Esophagus squamous epithelium (tissue), 5 donors: ENCODE data around the gene CEP44. TPM values are rescaled to one million over a fixed set of nuclear protein-coding genes. Genes with fewer than 3 reads are reported as not detected.
"Not testable (repeated sequence)": the region's sequence is repeated elsewhere in the genome, so short reads cannot be mapped to it uniquely, and the experiment has no call there.

Experiments
- DNase-seq: peaks from one replicate; lab custom pipeline; 2025; lab: John Stamatoyannopoulos, UW
- H3K27ac ChIP-seq, 4 donors: fragments of 200-600 bp; sonication (generic); one replicate each; pipeline ENCODE4 v1.5.1; 2016 to 2019; ENCODE audit warnings: mild to moderate bottlenecking in 1 of 4
- H3K27me3 ChIP-seq, 4 donors: fragments of 200-600 bp; sonication (generic); 1 replicate in 3 of 4; 2 replicates in 1 of 4; pipeline versions ENCODE4 v1.5.1 to v1.6.0; 2017 to 2021; ENCODE audit warnings: antibody characterized with exemption in 1 of 4
- H3K36me3 ChIP-seq, 3 donors: fragments of 200-600 bp; sonication (generic); one replicate each; pipeline ENCODE4 v1.5.1; 2016 to 2019
- H3K4me1 ChIP-seq, 3 donors: fragments of 200-600 bp; sonication (generic); one replicate each; pipeline ENCODE4 v1.5.1; 2017 to 2019
- H3K4me3 ChIP-seq, 4 donors: fragments of 200-600 bp; sonication (generic); 1 replicate in 3 of 4; 2 replicates in 1 of 4; pipeline ENCODE4 v1.5.1; 2016 to 2019; ENCODE audit warnings: mild to moderate bottlenecking in 2 of 4, moderate library complexity in 1 of 4
- H3K9me3 ChIP-seq, 3 donors: fragments of 200-600 bp; sonication (generic); one replicate each; pipeline ENCODE4 v1.5.1; 2016 to 2019
- CTCF ChIP-seq, 6 experiments: fragments of 450-650 bp in 4 of 6; fragments of 200-600 bp in 2 of 6; sonication (generic) in 2 of 6; IDR thresholded peaks; one replicate each; pipeline ENCODE4 v1.5.1; 2016 to 2019; ENCODE audit warnings: antibody characterized with exemption in 6 of 6, mild to moderate bottlenecking in 4 of 6, moderate library complexity in 4 of 6
- POLR2A ChIP-seq, 4 donors: fragments of 450-650 bp; IDR thresholded peaks; one replicate each; pipeline ENCODE4 v1.6.1; 2017; ENCODE audit warnings: antibody characterized with exemption in 4 of 4, mild to moderate bottlenecking in 4 of 4, moderate library complexity in 3 of 4
- WGBS, 2 donors: methylation state at CpG; one replicate each; pipeline ENCODE4 v1.1.5; 2018; 5-methylcytosine and 5-hydroxymethylcytosine counted together
- intact Hi-C: fragments of 100-400 bp; cut with DNase I; formaldehyde crosslinking; loops from one replicate; pipeline ENCODE4 v1.15.0; 2022
- total RNA-seq, 4 donors: library from RNA; depleted of rRNA; stranded (reverse); fragments of >200 nt; gene quantifications; one replicate each; pipeline ENCODE4 v1.1.0, GENCODE V29; 2016
- donor health status: DM: yes; HTN: yes; CAD: no.

Gene CEP44
- total RNA-seq, 4 donors from 2014 or later = 5.5 to 14.4 (median 11.4) TPM

GRCh38 chr4:174256277-174256713 lies 27.4 kb upstream of the CEP44 start:
- H3K9me3 ChIP-seq = no peaks in the 10 kb centered on the region
- H3K27me3 ChIP-seq = no peaks in the 10 kb centered on the region
- no peaks in the 10 kb centered on the region for H3K4me1 ChIP-seq
- no peak for DNase-seq
- WGBS, 2 donors = 69 to 88% methylated on average over 1 of the region's 1 CpG
- TF ChIP-seq POLR2A (IDR thresholded peaks at IDR 0.05) = no peak
- TF ChIP-seq CTCF (IDR thresholded peaks at IDR 0.05) = no peak
- intact Hi-C loops = no loop called here
- H3K36me3 ChIP-seq = peaks cover 0 to 47% (median 0%) of the 10 kb centered on the region in 3 donors
- no peak overlapping the region for H3K4me3 ChIP-seq
- no peak overlapping the region for H3K27ac ChIP-seq

GRCh38 chr4:174259580-174259979 lies 24.1 kb upstream of the CEP44 start:
- H3K36me3 ChIP-seq = peaks cover 0 to 50% (median 0%) of the 10 kb centered on the region in 3 donors
- no peak overlapping the region for H3K27ac ChIP-seq
- intact Hi-C loops = no loop called here
- DNase-seq = no peak
- TF ChIP-seq POLR2A (IDR thresholded peaks at IDR 0.05) = no peak
- H3K4me1 ChIP-seq = peaks cover 0 to 3% (median 0%) of the 10 kb centered on the region in 3 donors
- H3K27me3 ChIP-seq = no peaks in the 10 kb centered on the region
- H3K9me3 ChIP-seq = no peaks in the 10 kb centered on the region
- H3K4me3 ChIP-seq = no peak overlapping the region

GRCh38 chr4:174260099-174260498 lies 23.6 kb upstream of the CEP44 start:
- intact Hi-C loops = no loop called here
- 32 to 37% methylated on average over 3 of the region's 3 CpGs for WGBS, 2 donors
- peaks cover 0 to 3% (median 0%) of the 10 kb centered on the region in 3 donors for H3K4me1 ChIP-seq

GRCh38 chr4:174261432-174261831 lies 22.3 kb upstream of the CEP44 start:
- H3K4me1 ChIP-seq, intact Hi-C loops, DNase-seq, H3K9me3 ChIP-seq, H3K27ac ChIP-seq, H3K4me3 ChIP-seq, H3K27me3 ChIP-seq: not testable (repeated sequence)
- peaks cover 0 to 41% (median 0%) of the 10 kb centered on the region in 3 donors for H3K36me3 ChIP-seq
- WGBS, 2 donors = 73 to 77% methylated on average over 1 of the region's 1 CpG

More at GRCh38 chr4:174260099-174260498, 23.6 kb upstream of the CEP44 start:
- H3K36me3 ChIP-seq = peaks cover 0 to 50% (median 0%) of the 10 kb centered on the region in 3 donors
- no peaks in the 10 kb centered on the region for H3K9me3 ChIP-seq
- DNase-seq = no peak
- no peak overlapping the region for H3K4me3 ChIP-seq
- H3K27ac ChIP-seq = no peak overlapping the region
- TF ChIP-seq CTCF (IDR thresholded peaks at IDR 0.05) (no peak), POLR2A (IDR thresholded peaks at IDR 0.05) (no peak)
- no peaks in the 10 kb centered on the region for H3K27me3 ChIP-seq

- 84 to 86% methylated on average over 6 of the region's 6 CpGs for WGBS, 2 donors
- TF ChIP-seq POLR2A (IDR thresholded peaks at IDR 0.05) (no peak), CTCF (IDR thresholded peaks at IDR 0.05) (no peak)
- Histone ChIP-seq H3K27me3 (no peaks in the 10 kb centered on the region), H3K4me3 (no peak overlapping the region), H3K27ac (no peak overlapping the region), H3K36me3 (peaks cover 0 to 28% (median 0%) of the 10 kb centered on the region in 3 donors), H3K9me3 (no peaks in the 10 kb centered on the region), H3K4me1 (peaks cover 0 to 9% (median 0%) of the 10 kb centered on the region in 3 donors)
- no peak for DNase-seq
- intact Hi-C loops = no loop called here
Observed at GRCh38 chr4:174262624-174263444, 20.9 kb upstream of the CEP44 start.

GRCh38 chr4:174263445-174263736 lies 20.3 kb upstream of the CEP44 start:
- Histone ChIP-seq H3K36me3 (peaks cover 0 to 28% (median 0%) of the 10 kb centered on the region in 3 donors), H3K9me3 (no peaks in the 10 kb centered on the region), H3K4me3 (no peak overlapping the region), H3K27me3 (no peaks in the 10 kb centered on the region), H3K27ac (no peak overlapping the region), H3K4me1 (peaks cover 0 to 9% (median 0%) of the 10 kb centered on the region in 3 donors)
- TF ChIP-seq CTCF (IDR thresholded peaks at IDR 0.05) (no peak), POLR2A (IDR thresholded peaks at IDR 0.05) (no peak)
- intact Hi-C loops = no loop called here
- 91 to 93% methylated on average over 3 of the region's 3 CpGs for WGBS, 2 donors
- DNase-seq = no peak
